ENCODE results near the gene CORO2B.

The CORO2B gene

DNA sequence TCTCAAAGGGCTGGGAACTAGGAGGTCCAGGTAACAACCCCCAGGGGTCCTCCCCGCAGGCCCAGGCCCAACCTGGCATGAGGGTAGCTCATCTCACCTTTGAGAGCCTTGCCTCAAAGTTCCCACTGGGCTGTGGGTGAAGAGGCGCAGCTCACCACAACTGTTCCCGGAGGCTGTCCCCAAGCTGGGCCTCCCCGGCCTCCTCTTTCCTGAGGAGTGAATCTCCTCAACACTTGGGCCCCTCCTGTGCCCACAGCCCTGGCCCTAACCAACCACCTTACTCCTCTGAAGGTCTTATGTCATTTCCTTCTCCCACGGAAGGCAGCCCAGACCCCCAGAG, 27.5 kb upstream of the CORO2B start:
- Histone ChIP-seq H2AFZ (ENCODE audit: low read length) (no peak overlapping the region), H3K27ac (ENCODE audit: low read length) (no peak overlapping the region), H4K20me1 (ENCODE audit: insufficient read depth, low read length) (no peaks in the 10 kb centered on the region), H3F3A (ENCODE audit: insufficient read depth, low read length) (no peaks in the 10 kb centered on the region), H3K4me2 (ENCODE audit: low read depth, low read length) (no peak overlapping the region), H3K4me1 (ENCODE audit: low read length) (no peaks in the 10 kb centered on the region), H3K4me3 (ENCODE audit: low read length) (no peak overlapping the region), H3K27me3 (replicated peaks; ENCODE audit: insufficient read depth, low read length) (0 out of 2 replicates have a peak, but pooled peaks cover 3% of the 10 kb centered on the region), H3K79me2 (ENCODE audit: low read length) (no peaks in the 10 kb centered on the region), H3K9ac (ENCODE audit: low read length) (no peak overlapping the region), H3K9me2 (replicated peaks; ENCODE audit: insufficient read depth, low read length) (no peaks in the 10 kb centered on the region), H3K9me3 (replicated peaks; ENCODE audit: insufficient read depth, low read length) (no peaks in the 10 kb centered on the region), H3K36me3 (replicated peaks; ENCODE audit: insufficient read depth, low read length) (no peaks in the 10 kb centered on the region)
- TF ChIP-seq, protein P1, sequence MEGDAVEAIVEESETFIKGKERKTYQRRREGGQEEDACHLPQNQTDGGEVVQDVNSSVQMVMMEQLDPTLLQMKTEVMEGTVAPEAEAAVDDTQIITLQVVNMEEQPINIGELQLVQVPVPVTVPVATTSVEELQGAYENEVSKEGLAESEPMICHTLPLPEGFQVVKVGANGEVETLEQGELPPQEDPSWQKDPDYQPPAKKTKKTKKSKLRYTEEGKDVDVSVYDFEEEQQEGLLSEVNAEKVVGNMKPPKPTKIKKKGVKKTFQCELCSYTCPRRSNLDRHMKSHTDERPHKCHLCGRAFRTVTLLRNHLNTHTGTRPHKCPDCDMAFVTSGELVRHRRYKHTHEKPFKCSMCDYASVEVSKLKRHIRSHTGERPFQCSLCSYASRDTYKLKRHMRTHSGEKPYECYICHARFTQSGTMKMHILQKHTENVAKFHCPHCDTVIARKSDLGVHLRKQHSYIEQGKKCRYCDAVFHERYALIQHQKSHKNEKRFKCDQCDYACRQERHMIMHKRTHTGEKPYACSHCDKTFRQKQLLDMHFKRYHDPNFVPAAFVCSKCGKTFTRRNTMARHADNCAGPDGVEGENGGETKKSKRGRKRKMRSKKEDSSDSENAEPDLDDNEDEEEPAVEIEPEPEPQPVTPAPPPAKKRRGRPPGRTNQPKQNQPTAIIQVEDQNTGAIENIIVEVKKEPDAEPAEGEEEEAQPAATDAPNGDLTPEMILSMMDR (IDR thresholded peaks at IDR 0.05; ENCODE audit: low read length): no peak
- no peak for TF ChIP-seq EZH2phosphoT487 (IDR thresholded peaks at IDR 0.05; ENCODE audit: low read length)
- no peak for TF ChIP-seq EZH2 (optimal IDR thresholded peaks at IDR 0.05; ENCODE audit: low read depth, low read length)
- DNase-seq: no peak

DNA sequence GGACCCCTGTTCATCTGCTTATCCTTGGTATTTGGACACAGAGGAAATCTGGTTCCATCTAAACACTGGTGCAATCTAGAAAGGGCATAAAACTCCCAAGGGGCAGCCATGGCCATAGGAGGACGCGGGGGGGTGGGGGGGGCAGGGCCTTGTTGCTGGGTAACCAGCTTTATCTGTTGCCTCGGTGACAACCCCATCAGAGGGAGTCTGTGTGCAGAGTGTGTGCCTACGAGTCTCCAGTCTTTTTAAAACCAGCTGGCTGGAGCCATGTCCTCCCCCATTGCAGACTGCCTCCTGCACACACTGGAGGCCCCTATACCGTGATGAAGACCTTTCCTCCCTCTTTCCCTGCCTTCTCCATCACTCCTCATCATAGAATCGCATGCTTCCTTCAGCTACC, 26.4 kb upstream of the CORO2B start:
- Histone ChIP-seq H3F3A (ENCODE audit: insufficient read depth, low read length) (no peaks in the 10 kb centered on the region), H3K9ac (ENCODE audit: low read length) (no peak overlapping the region), H3K79me2 (ENCODE audit: low read length) (no peaks in the 10 kb centered on the region), H3K36me3 (replicated peaks; ENCODE audit: insufficient read depth, low read length) (no peaks in the 10 kb centered on the region), H3K4me1 (ENCODE audit: low read length) (no peaks in the 10 kb centered on the region), H3K27ac (ENCODE audit: low read length) (no peak overlapping the region), H2AFZ (ENCODE audit: low read length) (no peak overlapping the region), H4K20me1 (ENCODE audit: insufficient read depth, low read length) (no peaks in the 10 kb centered on the region), H3K27me3 (replicated peaks; ENCODE audit: insufficient read depth, low read length) (0 out of 2 replicates have a peak, but pooled peaks cover 3% of the 10 kb centered on the region), H3K9me3 (replicated peaks; ENCODE audit: insufficient read depth, low read length) (no peaks in the 10 kb centered on the region), H3K9me2 (replicated peaks; ENCODE audit: insufficient read depth, low read length) (no peaks in the 10 kb centered on the region), H3K4me2 (ENCODE audit: low read depth, low read length) (no peak overlapping the region), H3K4me3 (ENCODE audit: low read length) (no peak overlapping the region)
- TF ChIP-seq EZH2phosphoT487 (IDR thresholded peaks at IDR 0.05; ENCODE audit: low read length): no peak
- TF ChIP-seq, protein P1 (IDR thresholded peaks at IDR 0.05; ENCODE audit: low read length): no peak
- no peak for DNase-seq

DNA sequence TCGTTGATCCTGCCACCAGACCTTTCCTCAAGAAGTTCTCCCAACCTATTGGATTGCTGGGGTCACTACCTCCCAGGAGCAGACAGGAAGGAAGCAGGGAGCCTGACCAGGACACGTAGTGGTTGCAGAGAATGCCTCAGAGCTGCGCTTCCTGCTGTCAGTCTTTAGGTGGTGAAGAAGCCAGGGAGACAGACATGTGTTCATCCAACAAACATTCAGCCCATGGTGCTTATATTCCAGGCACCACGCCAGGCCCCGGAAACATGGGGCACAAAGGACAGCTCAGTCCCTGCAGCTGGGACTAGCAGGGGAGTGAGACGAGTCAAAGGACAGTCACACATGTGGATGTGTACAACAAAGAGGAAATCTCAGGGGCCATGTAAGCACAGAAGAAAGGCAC, 26.0 kb upstream of the CORO2B start:
- Histone ChIP-seq H3K4me3 (ENCODE audit: low read length) (no peak overlapping the region), H2AFZ (ENCODE audit: low read length) (no peak overlapping the region), H3K27me3 (replicated peaks; ENCODE audit: insufficient read depth, low read length) (0 out of 2 replicates have a peak, but pooled peaks cover 3% of the 10 kb centered on the region), H3F3A (ENCODE audit: insufficient read depth, low read length) (no peaks in the 10 kb centered on the region), H3K4me2 (ENCODE audit: low read depth, low read length) (no peak overlapping the region), H3K36me3 (replicated peaks; ENCODE audit: insufficient read depth, low read length) (no peaks in the 10 kb centered on the region), H3K4me1 (ENCODE audit: low read length) (no peaks in the 10 kb centered on the region), H3K9ac (ENCODE audit: low read length) (no peak overlapping the region), H3K9me3 (replicated peaks; ENCODE audit: insufficient read depth, low read length) (no peaks in the 10 kb centered on the region), H3K9me2 (replicated peaks; ENCODE audit: insufficient read depth, low read length) (no peaks in the 10 kb centered on the region), H3K27ac (ENCODE audit: low read length) (no peak overlapping the region), H3K79me2 (ENCODE audit: low read length) (no peaks in the 10 kb centered on the region), H4K20me1 (ENCODE audit: insufficient read depth, low read length) (no peaks in the 10 kb centered on the region)
- TF ChIP-seq EZH2phosphoT487 (IDR thresholded peaks at IDR 0.05; ENCODE audit: low read length): no peak
- TF ChIP-seq EZH2 (optimal IDR thresholded peaks at IDR 0.05; ENCODE audit: low read depth, low read length): no peak
- TF ChIP-seq, protein P1 (IDR thresholded peaks at IDR 0.05; ENCODE audit: low read length): no peak
- no peak for DNase-seq
